Calu3 (cell line): ENCODE data around the gene VPS13D. TPM values are rescaled to one million over a fixed set of nuclear protein-coding genes. Genes with fewer than 3 reads are reported as not detected.

Experiments used
- BruUV-seq: library from RNA; stranded (reverse); fragments of 400-500 nt; replicated peaks from 2 replicates; lab custom pipeline; 2021; lab: Mats Ljungman, UMichigan
- CTCF ChIA-PET: fragments of 300-600 bp; sonication (Branson Sonifier 250); formaldehyde crosslinking; loops from one replicate; lab custom pipeline; 2022; ENCODE audit warnings: antibody characterized with exemption; lab: Charles Lee
- DNase-seq: peaks from one replicate; pipeline ENCODE4 v3.0.0; 2022
- H3K27ac Mint-ChIP-seq: one replicate; pipeline ENCODE4 v1.8.0; 2022; ENCODE audit warnings: mixed read lengths; ENCODE audit not compliant: unreplicated experiment
- H3K27me3 Mint-ChIP-seq: one replicate; pipeline ENCODE4 v1.8.0; 2022; ENCODE audit warnings: mixed read lengths; ENCODE audit not compliant: unreplicated experiment
- H3K36me3 Mint-ChIP-seq: one replicate; pipeline ENCODE4 v1.8.0; 2022; ENCODE audit warnings: mild to moderate bottlenecking, moderate library complexity, mixed read lengths; ENCODE audit not compliant: insufficient read depth, unreplicated experiment
- H3K4me1 Mint-ChIP-seq: one replicate; pipeline ENCODE4 v1.8.0; 2022; ENCODE audit warnings: mild to moderate bottlenecking, low read depth, mixed read lengths; ENCODE audit not compliant: unreplicated experiment
- H3K4me3 Mint-ChIP-seq: one replicate; pipeline ENCODE4 v1.8.0; 2022; ENCODE audit warnings: mild to moderate bottlenecking, low read depth, moderate library complexity, mixed read lengths; ENCODE audit not compliant: unreplicated experiment
- H3K9me3 Mint-ChIP-seq: one replicate; pipeline ENCODE4 v1.8.0; 2022; ENCODE audit warnings: low read depth, mixed read lengths; ENCODE audit not compliant: unreplicated experiment
- intact Hi-C: fragments of 100-400 bp; cut with micrococcal nuclease; formaldehyde crosslinking; loops from one replicate; pipeline ENCODE4 v1.10.0; 2022; ENCODE audit not compliant: unreplicated experiment
- total RNA-seq: library from RNA; stranded (reverse); gene quantifications from 2 replicates; pipeline ENCODE4 v1.2.3, GENCODE V29; 2022
- TF ChIP-seq, protein P1 (sequence below): fragments of 200-600 bp; IDR thresholded peaks from one replicate; pipeline ENCODE4 v1.8.0; 2022; ENCODE audit warnings: antibody characterized with exemption; ENCODE audit not compliant: unreplicated experiment

Gene VPS13D
- total RNA-seq, 1 experiment from 2014 or later = 30.6 TPM

- H3K4me1 Mint-ChIP-seq = no peaks in the 10 kb centered on the region
- H3K9me3 Mint-ChIP-seq = no peaks in the 10 kb centered on the region
- CTCF ChIA-PET = no interaction called here
- no peaks in the 10 kb centered on the region for H3K27me3 Mint-ChIP-seq
- no peak overlapping the region for H3K4me3 Mint-ChIP-seq
- H3K36me3 Mint-ChIP-seq = no peaks in the 10 kb centered on the region
- BruUV-seq = no TSS peak
- TF ChIP-seq, protein P1, sequence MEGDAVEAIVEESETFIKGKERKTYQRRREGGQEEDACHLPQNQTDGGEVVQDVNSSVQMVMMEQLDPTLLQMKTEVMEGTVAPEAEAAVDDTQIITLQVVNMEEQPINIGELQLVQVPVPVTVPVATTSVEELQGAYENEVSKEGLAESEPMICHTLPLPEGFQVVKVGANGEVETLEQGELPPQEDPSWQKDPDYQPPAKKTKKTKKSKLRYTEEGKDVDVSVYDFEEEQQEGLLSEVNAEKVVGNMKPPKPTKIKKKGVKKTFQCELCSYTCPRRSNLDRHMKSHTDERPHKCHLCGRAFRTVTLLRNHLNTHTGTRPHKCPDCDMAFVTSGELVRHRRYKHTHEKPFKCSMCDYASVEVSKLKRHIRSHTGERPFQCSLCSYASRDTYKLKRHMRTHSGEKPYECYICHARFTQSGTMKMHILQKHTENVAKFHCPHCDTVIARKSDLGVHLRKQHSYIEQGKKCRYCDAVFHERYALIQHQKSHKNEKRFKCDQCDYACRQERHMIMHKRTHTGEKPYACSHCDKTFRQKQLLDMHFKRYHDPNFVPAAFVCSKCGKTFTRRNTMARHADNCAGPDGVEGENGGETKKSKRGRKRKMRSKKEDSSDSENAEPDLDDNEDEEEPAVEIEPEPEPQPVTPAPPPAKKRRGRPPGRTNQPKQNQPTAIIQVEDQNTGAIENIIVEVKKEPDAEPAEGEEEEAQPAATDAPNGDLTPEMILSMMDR = no peak
- no peak for DNase-seq
- H3K27ac Mint-ChIP-seq = no peak overlapping the region
- intact Hi-C loops = no loop called here
These were observed 75.5 kb downstream of the VPS13D start for GRCh38 chr1:12305377-12305776.

- Mint-ChIP-seq H3K9me3 (no peaks in the 10 kb centered on the region), H3K4me1 (no peaks in the 10 kb centered on the region), H3K4me3 (no peak overlapping the region), H3K27ac (no peak overlapping the region), H3K27me3 (no peaks in the 10 kb centered on the region), H3K36me3 (peaks cover 6% of the 10 kb centered on the region)
- CTCF ChIA-PET = interaction anchor here (0.6 to 0.8 kb wide), 2 partner anchors 117 to 152 kb away, joined by 3 to 7 read pairs; no protein-coding TSS in a partner anchor
- TF ChIP-seq, protein P1 = no peak
- DNase-seq = no peak
- BruUV-seq = no TSS peak
- intact Hi-C loops = loop anchor here (5.0 to 10.0 kb wide), 2 partner anchors 127 to 235 kb away; no protein-coding TSS in a partner anchor
These were observed 80.2 kb downstream of the VPS13D start for GRCh38 chr1:12309783-12310742.

GRCh38 chr1:12314333-12314903 lies 84.6 kb downstream of the VPS13D start:
- CTCF ChIA-PET = interaction anchor here (0.7 to 1.5 kb wide), 4 partner anchors 227 to 345 kb away, joined by 3 to 9 read pairs (median 4); no protein-coding TSS in a partner anchor
- H3K4me1 Mint-ChIP-seq = no peaks in the 10 kb centered on the region
- intact Hi-C loops = loop anchor here (1.0 to 10.0 kb wide), 4 partner anchors 123 to 345 kb away; no protein-coding TSS in a partner anchor
- H3K9me3 Mint-ChIP-seq = no peaks in the 10 kb centered on the region
- H3K27me3 Mint-ChIP-seq = no peaks in the 10 kb centered on the region
- TF ChIP-seq, protein P1 = no peak
- H3K36me3 Mint-ChIP-seq = peaks cover 6% of the 10 kb centered on the region
- H3K4me3 Mint-ChIP-seq = no peak overlapping the region
- H3K27ac Mint-ChIP-seq = no peak overlapping the region
- no TSS peak for BruUV-seq
- no peak for DNase-seq

GRCh38 chr1:12315146-12315545 lies 85.3 kb downstream of the VPS13D start:
- intact Hi-C loops = loop anchor here (1.0 to 10.0 kb wide), 3 partner anchors 164 to 305 kb away; no protein-coding TSS in a partner anchor
- CTCF ChIA-PET = interaction anchor here (0.6 to 1.5 kb wide), 3 partner anchors 227 to 344 kb away, joined by 3 to 9 read pairs (median 4); no protein-coding TSS in a partner anchor
- BruUV-seq = no TSS peak
- H3K4me1 Mint-ChIP-seq = no peaks in the 10 kb centered on the region
- peaks cover 6% of the 10 kb centered on the region for H3K36me3 Mint-ChIP-seq
- H3K27me3 Mint-ChIP-seq = no peaks in the 10 kb centered on the region
- TF ChIP-seq, protein P1 = no peak
- H3K27ac Mint-ChIP-seq = no peak overlapping the region
- no peaks in the 10 kb centered on the region for H3K9me3 Mint-ChIP-seq
- no peak overlapping the region for H3K4me3 Mint-ChIP-seq
- no peak for DNase-seq
